GM18873 (cell line): ENCODE measurements around the gene PRKCQ.

Experiments used
- ATAC-seq: cut with Tn5 transposase; IDR thresholded peaks from one replicate; pipeline ENCODE4 v1.9.1; 2021; ENCODE audit warnings: mild to moderate bottlenecking, moderate library complexity, moderate number of reproducible peaks; ENCODE audit not compliant: unreplicated experiment, low FRiP score

Gene PRKCQ

DNA sequence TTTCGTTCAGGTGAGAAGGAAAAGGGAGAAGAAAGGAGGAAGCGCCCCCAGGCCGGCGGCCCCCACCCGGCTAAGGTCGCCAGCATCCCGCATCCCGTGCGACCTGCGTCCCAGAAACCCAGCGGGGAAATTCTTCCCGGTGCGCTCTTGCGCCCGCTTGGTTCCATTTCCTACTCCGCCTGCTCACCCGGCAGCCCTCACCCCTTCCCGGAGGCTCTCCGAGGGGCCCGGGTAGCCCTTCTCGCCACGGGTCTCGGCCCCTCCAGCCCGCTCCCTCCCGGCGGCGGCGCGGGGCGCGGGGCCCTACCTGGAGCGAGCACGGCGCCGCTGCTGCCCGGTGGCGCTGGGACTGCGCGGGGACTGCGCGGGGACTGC lies at the start of gene PRKCQ:
Gene PRKCQ, minus strand, starts transcription at position 373 of the 375 bp plus-strand sequence. CDS start 65,141 bp downstream, outside the sequence.
- no peak for ATAC-seq

DNA sequence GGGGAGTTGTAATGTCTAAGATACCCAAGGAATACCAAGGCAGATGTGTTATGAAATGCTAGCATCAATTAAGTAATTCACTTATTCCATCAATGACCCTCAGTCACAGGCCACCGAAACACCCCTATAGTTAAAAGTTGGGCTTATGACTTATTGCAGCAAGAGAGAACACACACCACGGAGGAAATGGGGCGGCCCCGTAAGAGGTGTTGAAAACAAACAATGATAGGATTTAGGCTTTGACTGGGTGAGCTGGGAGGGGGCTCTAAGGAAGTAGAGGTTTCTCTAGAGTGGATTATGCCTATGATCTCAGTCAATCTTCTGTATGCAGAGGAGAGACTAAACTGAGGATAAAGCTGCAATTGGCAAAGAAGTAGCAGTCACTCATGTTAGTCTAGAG lies 45.4 kb upstream of the PRKCQ start:
- ATAC-seq: no peak

- ATAC-seq: no peak
Observed at GRCh38 chr10:6624392-6624791, 44.3 kb upstream of the PRKCQ start.

GRCh38 chr10:6622921-6623320 lies 42.8 kb upstream of the PRKCQ start:
- ATAC-seq: no peak

- ATAC-seq: no peak
Observed at GRCh38 chr10:6621536-6621935, 41.5 kb upstream of the PRKCQ start.

DNA sequence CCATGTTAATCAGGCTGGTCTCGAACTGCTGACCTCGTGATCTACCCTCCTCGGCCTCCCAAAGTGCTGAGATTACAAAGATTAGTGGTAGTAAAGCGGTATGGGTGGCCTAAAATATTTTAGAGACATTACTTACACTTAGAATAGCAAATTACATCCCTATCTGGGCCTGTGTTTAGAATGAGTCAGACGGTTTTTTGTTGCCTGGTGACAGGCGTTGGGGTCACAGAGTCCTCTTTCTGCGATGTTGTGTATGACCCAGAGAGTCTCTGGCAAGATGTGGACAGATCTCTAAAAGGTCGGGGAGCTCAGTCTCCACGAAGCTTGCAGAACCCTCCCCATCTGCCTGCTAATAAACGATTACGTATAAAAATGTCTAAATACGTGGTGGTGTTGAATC lies 39.6 kb upstream of the PRKCQ start:
- no peak for ATAC-seq

GRCh38 chr10:6618340-6618739 lies 38.3 kb upstream of the PRKCQ start:
- no peak for ATAC-seq

GRCh38 chr10:6617309-6618076 lies 37.4 kb upstream of the PRKCQ start:
- ATAC-seq: no peak

- ATAC-seq: no peak
Observed at GRCh38 chr10:6615971-6616370, 35.9 kb upstream of the PRKCQ start.

DNA sequence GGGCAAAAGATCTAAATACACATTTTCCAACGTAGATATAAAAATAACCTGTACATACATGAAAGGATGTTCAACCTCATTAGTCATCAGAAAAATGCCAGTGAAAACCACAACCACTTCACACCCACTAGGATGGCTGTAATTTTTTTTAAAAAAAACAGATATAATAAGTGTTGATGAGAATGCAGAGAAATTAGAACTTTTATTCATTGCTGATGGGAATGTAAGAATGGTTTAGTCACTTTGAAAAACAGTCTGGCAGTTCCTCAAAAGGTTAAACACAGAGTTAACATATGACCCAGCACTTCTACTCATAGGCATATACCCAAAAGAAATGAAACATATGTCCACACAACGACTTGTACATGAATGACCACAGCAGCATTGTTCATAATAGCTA lies 32.3 kb upstream of the PRKCQ start:
- no peak for ATAC-seq

GRCh38 chr10:6610647-6611046 lies 30.6 kb upstream of the PRKCQ start:
- ATAC-seq: no peak

GRCh38 chr10:6609625-6610024 lies 29.5 kb upstream of the PRKCQ start:
- no peak for ATAC-seq

DNA sequence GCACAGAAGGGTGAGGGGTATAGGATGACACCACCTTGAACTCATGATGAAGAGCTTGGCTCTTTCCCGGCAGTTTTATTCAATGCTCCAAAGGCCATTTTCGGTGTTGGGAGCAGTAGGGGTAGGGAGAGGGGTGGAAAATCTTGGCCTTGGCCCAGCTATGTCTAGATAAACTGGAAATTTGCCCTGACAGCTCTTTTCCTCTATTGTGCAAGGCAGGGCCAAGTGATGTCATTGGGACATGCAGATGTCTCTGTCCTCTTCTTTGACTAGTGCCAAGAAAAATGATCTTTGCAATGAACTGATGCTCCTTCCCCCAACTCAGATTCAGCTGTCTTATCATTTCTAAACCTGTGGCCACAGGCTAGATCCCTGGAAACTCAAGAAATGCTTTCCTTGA lies 27.7 kb upstream of the PRKCQ start:
- ATAC-seq: no peak

GRCh38 chr10:6607182-6607581 lies 27.1 kb upstream of the PRKCQ start:
- no peak for ATAC-seq

- no peak for ATAC-seq
Observed at GRCh38 chr10:6603142-6604125, 23.4 kb upstream of the PRKCQ start.

DNA sequence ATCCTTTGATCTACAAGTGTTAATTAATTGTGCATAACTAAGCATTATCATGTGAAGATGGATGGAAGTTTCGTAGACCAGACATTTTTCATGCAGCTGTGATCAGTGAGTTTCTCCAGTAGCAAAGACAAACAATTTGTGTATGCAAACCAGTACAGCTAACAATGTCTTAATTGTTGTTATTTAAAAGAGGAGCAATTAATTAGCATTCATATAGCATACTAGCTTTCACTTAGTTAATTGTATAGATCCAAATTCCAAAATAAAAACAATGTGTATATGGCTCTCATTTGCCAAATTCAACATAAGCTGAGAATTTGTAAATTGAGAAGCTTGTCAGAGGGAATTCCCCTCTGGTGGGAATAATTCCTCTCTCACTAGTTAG lies 22.6 kb upstream of the PRKCQ start:
- no peak for ATAC-seq

DNA sequence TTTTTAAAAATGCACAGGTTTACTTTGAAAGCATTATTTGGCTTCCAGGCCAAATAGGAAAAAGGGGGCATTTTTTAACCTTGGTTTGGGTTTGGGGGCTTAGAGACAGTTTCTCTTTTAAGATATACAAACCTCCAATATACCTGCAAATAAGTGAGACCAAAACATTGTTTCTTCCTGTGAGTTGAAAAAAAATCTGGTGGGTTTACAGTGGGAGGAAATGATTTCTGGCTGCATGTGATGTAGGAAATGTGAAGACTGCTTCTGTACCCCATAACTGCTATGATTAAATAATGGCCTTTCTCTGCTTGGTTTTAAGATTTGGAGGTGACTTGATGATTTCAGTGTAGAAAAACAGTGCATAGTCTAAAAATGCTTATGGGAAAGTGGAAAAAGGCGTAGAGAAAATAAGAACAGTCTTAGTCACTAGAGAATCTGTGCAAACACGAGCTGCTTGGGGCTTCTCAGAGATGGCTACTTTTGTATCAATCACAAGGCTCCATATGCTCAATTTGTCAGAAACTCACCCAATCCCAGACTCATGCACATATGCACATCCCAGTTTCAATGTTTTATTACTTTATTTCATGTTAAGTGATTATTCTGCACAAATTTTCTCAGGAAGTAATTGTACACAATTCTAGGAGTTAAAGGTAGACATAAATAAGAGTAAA lies 22.1 kb upstream of the PRKCQ start:
- no peak for ATAC-seq

DNA sequence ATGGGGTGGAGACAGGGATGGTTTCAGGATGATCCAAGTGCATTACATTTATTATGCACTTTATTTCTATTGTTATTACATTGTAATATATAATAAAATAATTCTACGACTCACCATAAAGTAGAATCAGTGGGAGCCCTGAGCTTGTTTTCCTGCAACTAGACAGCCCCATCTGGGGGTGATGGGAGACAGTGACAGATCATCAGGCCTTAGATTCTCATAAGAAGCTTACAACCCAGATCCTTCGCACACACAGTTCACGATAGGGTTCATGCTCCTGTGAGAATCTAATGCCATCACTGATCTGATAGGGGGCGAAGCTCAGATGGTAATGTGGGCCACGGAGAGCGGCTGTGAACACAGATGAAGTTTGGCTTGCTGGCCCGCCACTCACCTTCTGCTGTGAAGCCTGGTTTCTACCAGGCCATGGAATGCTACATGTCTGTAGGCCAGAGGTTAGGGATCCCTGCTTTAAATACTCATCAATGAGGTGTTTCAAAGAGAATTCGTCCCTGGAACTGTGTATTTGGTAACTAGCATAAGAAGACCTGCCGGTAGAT lies 21.2 kb upstream of the PRKCQ start:
- no peak for ATAC-seq

DNA sequence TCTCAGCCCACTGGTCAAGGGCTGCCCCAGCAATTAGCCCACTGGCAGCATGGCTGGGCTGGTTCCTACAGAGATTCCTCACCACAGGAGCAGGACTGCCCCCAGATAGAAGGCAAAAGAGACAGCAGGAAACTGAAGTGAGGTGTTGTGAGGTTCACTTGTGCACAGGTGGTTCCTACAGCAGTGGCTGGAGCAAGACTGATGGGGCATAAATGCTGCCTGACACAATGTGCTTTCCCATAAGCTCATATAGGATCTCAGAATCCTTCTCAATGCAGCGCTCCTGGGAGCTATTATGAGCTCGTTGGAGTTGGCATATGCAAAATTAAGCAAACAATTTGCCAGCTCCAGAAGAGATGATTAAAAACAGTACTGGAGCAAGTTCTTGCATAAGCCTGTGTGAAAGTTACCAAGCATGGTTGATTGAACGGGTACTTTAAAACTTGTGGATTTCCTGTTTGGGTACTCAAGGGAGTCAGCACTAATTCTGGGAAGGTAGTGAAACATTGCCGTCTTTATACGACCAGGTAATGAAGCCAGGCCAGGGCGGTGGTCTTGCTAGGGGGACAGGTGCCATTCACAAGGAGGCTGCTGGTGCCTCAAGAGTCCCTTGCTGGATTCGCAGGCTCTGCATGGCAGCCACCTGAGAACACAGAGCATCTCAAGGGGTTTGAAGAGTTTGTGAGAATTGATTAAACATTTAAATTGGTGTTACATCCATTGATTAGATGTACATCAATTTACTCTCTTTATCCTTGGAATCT lies 20.3 kb upstream of the PRKCQ start:
- ATAC-seq: no peak

DNA sequence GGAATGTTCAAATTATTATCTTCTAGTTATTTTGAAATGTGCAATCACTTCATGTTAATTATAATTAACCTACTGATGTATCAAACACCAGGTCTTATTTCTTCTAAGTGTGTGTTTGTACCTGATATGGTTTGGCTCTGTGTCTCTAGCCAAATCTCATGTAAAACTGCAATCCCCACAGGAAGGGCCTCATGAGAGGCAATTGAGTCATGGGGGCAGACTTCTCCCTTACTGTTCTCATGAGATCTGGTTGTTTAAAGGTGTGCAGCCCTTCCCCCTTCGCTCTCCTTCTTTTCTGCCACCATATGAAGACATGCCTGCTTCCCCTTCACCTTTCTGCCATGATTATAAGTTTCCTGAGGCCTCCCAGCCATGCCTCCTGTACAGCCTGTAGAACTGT lies 18.6 kb upstream of the PRKCQ start:
- no peak for ATAC-seq
